ENCODE data around the gene GGA3. TPM values are rescaled to one million over a fixed set of nuclear protein-coding genes. Genes with fewer than 3 reads are reported as not detected.

GGA3 gene
- total RNA-seq, 1 donor from 2014 or later: 9.9 TPM

DNA sequence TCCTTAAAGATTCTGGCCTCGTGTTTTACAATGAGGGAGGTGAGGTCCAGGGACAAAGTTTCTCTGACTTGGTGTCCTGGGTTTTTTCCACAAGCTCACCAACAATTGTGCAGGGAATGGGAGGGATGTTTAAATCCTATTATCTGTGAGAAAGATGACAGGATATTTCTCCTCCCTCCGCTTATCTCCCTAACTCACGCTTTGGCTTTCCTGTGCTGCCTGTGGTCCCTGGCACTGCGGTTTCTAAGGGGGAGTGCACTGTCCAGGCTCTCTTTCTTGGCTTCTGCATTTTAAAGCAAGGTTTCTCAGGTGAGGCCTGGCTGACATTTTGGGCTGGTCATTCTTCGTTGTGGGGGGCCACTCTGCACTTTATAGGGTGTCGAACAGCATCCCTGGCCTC lies 16.4 kb downstream of the GGA3 start:
- no peak for DNase-seq

GRCh38 chr17:75244133-75244866 lies 17.1 kb downstream of the GGA3 start:
- DNase-seq: no peak

- no peak for DNase-seq
Measured at GRCh38 chr17:75242461-75243042, 18.9 kb downstream of the GGA3 start.

GRCh38 chr17:75241996-75242460 lies 19.4 kb downstream of the GGA3 start:
- no peak for DNase-seq

DNA sequence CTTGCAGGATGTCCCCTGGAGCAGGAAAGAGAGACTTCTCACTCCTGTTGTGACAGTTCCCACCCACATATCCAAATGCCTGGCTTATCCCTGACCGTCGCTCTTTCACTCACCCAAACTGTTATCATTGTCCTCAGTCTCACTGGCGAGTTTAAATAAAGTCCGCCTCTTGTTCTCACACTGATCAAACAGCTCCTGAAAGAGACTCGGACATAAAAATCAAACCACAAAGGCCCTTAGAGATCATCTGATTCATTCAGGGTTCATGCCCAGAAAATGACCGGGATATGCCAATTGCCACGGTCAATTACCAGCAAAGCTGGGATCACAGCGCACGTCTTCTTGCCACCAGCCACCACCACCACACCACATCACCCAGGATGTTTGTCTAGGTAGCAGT lies 19.9 kb downstream of the GGA3 start:
- DNase-seq: no peak

DNA sequence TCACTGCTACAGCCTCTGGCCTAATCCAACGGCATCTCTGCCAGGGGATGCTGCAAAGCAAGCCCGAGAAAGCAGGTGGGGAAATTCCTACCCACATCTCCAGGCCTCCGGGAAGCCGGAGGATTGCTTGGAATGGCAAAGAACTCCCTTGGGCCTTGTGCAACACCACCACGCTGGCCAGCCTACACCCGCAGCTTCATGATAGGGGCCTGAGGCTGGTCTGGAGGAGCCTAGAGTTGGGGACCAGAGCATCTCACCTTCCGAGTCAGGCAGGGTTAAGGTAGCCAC lies 20.3 kb downstream of the GGA3 start:
- DNase-seq: no peak

- no peak for DNase-seq
Measured at GRCh38 chr17:75240394-75241142, 20.8 kb downstream of the GGA3 start.

- no peak for DNase-seq
Measured at GRCh38 chr17:75239778-75240393, 21.5 kb downstream of the GGA3 start.

- no peak for DNase-seq
Measured at GRCh38 chr17:75239214-75239613, 22.2 kb downstream of the GGA3 start.

- DNase-seq: no peak
Measured at GRCh38 chr17:75238684-75239191, 22.7 kb downstream of the GGA3 start.

- no peak for DNase-seq
Measured at GRCh38 chr17:75238020-75238580, 23.3 kb downstream of the GGA3 start.

DNA sequence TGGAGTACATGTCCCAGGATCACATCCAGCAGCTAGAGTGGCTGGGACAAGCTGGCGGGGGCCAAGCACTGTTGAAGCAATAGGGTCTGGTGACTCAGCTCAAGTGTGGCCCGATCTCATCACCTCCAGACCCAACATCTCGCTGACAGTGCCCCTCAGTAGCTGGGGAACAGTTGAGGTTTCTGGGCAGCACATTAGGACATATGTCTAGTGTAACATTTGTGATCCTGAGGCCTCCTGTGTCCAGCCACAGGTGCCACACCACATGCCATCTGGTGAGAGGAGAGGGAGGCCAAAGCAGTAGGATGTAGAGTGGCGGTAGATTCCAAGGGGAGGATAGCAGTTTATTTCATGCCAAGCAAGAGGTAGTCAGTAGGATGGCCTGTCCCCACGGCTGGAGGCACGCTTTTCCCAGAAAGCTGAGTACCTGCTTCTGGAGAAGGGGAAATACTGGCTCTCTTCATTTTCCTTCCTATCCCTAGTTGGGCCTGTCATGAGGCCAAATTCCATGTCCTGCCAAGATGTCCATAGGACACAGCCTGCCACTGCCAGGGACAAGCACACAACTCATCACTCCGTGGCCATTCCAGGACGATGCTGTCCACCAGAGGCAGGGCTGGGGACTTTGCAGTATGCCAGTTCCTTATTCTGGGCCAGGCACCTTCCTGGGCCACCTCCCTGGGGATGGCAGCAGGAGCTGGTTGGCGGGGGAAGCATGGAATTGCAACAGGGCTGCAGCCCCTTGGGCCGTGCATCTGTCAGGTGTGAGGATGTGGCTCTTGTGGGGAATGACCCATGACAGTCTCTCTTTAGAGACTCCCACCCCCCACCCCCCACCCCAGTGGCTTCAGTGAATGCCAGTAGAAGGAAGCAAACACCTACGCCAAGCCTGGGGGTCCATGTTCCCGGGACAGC lies 24.0 kb downstream of the GGA3 start:
- no peak for DNase-seq

DNA sequence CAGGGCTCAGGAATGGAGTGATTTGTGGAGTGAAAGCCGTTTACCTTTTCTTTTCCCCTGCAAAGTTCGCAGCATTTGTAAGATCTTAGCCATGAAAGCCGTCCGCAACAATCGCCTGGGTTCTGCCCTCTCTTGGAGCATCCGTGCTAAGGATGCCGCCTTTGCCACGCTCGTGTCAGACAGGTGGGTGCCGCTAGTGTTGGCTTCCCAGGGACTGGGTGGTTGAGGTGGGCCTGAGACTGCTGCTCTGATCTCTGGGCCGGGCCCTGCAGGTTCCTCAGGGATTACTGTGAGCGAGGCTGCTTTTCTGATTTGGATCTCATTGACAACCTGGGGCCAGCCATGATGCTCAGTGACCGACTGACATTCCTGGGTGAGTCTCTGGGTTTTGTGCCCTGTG lies 28.6 kb downstream of the GGA3 start:
- DNase-seq: no peak

DNA sequence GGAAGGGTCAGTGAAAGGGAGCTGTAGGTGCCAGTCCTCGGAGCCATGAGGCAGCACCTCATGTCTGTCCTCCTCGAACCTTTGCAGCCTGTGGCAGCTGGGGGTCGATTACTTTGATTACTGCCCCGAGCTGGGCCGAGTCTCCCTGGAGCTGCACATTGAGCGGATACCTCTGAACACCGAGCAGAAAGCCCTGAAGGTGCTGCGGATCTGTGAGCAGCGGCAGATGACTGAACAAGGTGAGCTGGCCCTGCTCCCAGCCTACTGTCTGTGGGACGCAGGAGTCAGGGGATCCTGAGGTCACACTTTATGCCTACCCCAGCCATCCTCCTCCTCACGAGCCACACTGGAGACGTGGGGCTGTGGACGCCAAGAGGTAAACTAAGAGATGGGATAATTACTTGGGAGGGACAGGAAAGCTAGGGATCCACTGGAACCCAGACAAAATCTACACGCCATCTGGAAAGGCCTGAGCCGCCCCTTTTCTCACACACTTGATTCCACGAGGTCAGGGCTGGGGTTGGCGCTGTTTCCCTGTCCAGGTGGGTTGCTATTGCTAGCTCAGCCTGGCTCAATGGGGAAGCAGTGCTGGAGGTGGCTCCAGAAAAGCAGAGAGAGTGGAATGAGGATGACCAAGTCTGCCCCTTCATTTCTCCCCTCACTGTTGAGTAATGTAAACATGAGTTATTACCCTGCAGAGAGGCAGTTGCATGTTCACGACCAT lies 29.5 kb downstream of the GGA3 start:
- DNase-seq: no peak

- DNase-seq: no peak
Measured at GRCh38 chr17:75231071-75231470, 30.3 kb downstream of the GGA3 start.

DNA sequence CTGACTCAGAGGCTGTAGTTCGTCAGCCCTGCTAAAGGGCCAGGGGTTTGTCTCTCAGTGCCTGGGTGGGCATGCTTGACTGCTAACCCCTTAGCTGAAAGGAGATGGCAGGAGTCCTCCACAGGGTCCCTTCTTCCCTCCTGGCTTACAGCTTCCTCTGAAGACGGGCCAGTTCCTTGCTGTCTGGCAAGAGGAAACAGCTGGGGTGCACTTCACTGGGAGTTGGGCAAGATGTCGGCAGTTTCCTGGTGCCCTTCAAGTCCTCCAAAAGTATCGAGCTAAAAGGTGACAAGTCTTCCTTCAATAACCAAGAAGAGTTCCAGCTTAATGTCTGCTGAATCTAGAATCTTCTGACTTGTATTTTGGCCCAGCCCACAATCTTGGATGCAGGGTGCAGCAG lies 32.6 kb downstream of the GGA3 start:
- DNase-seq: no peak

- peak; percentile 22 for DNase-seq
Measured at GRCh38 chr17:75228305-75228704, 33.1 kb downstream of the GGA3 start.

DNA sequence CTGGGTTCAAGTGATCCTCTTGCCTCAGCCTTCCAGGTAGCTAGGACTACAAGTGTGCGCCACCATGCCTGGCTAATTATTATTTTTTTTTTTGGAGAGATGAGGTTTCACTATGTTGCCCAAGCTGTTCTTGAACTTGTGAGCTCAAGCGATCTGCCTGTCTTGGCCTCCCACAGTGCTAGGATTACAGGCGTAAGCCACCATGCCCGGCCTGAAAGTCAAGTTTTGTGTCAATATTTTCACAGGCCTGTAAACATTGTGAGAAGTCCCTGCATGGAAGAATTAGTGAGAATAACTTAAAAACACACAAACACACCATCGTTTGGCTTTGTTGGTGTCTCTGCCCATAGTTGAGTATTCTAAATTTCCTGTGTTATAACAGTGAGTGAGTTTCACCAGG lies 33.7 kb downstream of the GGA3 start:
- DNase-seq: no peak

- DNase-seq: no peak
Measured at GRCh38 chr17:75225016-75225415, 36.4 kb downstream of the GGA3 start.

DNA sequence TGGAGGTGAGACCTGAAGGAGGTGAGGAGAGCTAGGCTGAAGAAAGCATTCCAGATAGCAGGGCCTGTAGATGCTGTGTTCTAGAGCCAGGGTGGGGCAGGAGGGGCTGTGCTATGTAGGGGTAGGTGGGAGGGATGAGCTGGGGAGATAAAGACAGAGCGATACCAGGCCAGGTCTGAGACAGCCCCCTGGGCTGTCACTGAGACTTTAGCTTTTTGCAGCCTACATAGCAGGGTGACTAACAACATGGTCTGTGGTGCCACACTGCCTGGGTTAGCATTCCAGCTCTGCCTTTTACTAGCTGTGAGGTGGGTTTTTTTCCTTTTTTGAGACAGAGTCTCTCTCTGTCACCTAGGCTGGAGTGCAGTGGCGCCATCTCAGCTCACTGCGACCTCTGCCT lies 41.6 kb downstream of the GGA3 start:
- DNase-seq: no peak

DNA sequence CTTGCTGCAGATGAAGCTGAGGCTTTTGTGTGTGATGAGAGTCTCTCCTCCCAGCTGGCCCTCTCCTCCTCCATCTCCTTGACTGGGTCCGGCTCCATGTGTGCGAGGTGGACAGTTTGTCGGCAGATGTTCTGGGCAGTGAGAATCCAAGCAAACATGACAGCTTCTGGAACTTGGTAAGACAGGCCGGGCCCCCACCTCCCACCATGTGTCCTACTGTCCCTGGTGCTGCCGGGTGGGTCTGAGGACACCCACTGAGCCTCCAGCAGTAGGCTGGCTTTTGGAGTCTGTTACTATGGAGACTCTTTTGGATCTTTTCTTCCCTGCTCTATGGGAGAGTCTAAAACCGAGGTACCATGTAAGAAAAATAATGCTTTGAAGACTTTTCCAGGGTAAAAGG lies 43.3 kb downstream of the GGA3 start:
- DNase-seq: no peak
